Liver (tissue), 9 donors: ENCODE results near the gene TMEM45B. TPM values are rescaled to one million over a fixed set of nuclear protein-coding genes. Genes with fewer than 3 reads are reported as not detected.

Experiments
- DNase-seq: peaks from one replicate; pipeline ENCODE4 v3.0.0-alpha.2; 2017; ENCODE audit warnings: low spot score
- H3K27ac ChIP-seq, 2 donors: one replicate each; pipeline ENCODE4 v1.7.0; 2013; ENCODE audit warnings: inconsistent platforms in 2 of 2, low read length in 2 of 2, control low read depth in 1 of 2, low read depth in 1 of 2, mild to moderate bottlenecking in 1 of 2
- H3K27me3 ChIP-seq, 4 donors: one replicate each; pipeline versions ENCODE4 v1.6.1 to v1.7.0; 2013; ENCODE audit warnings: low read length in 3 of 4, inconsistent platforms in 1 of 4, mild to moderate bottlenecking in 1 of 4, moderate library complexity in 1 of 4; ENCODE audit not compliant: control insufficient read depth in 4 of 4, insufficient read depth in 4 of 4
- H3K36me3 ChIP-seq, 4 donors: one replicate each; pipeline versions ENCODE4 v1.6.1 to v1.7.0; 2013; ENCODE audit warnings: low read length in 3 of 4, mild to moderate bottlenecking in 3 of 4, low read depth in 1 of 4, moderate library complexity in 1 of 4; ENCODE audit not compliant: control insufficient read depth in 4 of 4, insufficient read depth in 3 of 4
- H3K4me1 ChIP-seq, 4 donors: one replicate each; pipeline versions ENCODE4 v1.6.1 to v1.7.0; 2013; ENCODE audit warnings: low read length in 3 of 4, mild to moderate bottlenecking in 3 of 4, moderate library complexity in 1 of 4; ENCODE audit not compliant: control insufficient read depth in 4 of 4, insufficient read depth in 4 of 4
- H3K4me3 ChIP-seq, 3 donors: one replicate each; pipeline versions ENCODE4 v1.6.1 to v1.7.0; 2013; ENCODE audit warnings: low read length in 3 of 3, control low read depth in 1 of 3, low read depth in 1 of 3, mild to moderate bottlenecking in 1 of 3
- H3K9ac ChIP-seq, 2 donors: one replicate each; pipeline ENCODE4 v1.7.0; 2013; ENCODE audit warnings: low read length in 2 of 2, mild to moderate bottlenecking in 2 of 2, moderate library complexity in 2 of 2, control low read depth in 1 of 2, low read depth in 1 of 2
- H3K9me3 ChIP-seq, 4 donors: one replicate each; pipeline versions ENCODE4 v1.6.1 to v1.7.0; 2013; ENCODE audit warnings: low read length in 3 of 4; ENCODE audit not compliant: control insufficient read depth in 4 of 4
- EGR1 ChIP-seq, 2 donors: IDR thresholded peaks; 2 replicates each; pipeline ENCODE4 v1.6.1; 2016 to 2018; ENCODE audit warnings: antibody characterized with exemption in 2 of 2, low read depth in 2 of 2
- FOXA1 ChIP-seq: IDR thresholded peaks from 2 replicates; pipeline ENCODE4 v1.6.1; 2016; ENCODE audit warnings: antibody characterized with exemption
- FOXA2 ChIP-seq: IDR thresholded peaks from 2 replicates; pipeline ENCODE4 v1.6.1; 2016; ENCODE audit warnings: antibody characterized with exemption
- GABPA ChIP-seq, 2 donors: IDR thresholded peaks in 1 of 2; conservative IDR thresholded peaks in 1 of 2; 2 replicates each; pipeline ENCODE4 v1.6.1; 2016; ENCODE audit warnings: antibody characterized with exemption in 2 of 2, mild to moderate bottlenecking in 1 of 2, moderate library complexity in 1 of 2
- HNF4G ChIP-seq: IDR thresholded peaks from 2 replicates; pipeline ENCODE4 v1.6.1; 2016; ENCODE audit warnings: antibody characterized with exemption
- JUND ChIP-seq, 2 donors: IDR thresholded peaks; 2 replicates each; pipeline ENCODE4 v1.6.1; 2016; ENCODE audit warnings: antibody characterized with exemption in 2 of 2
- NR2F2 ChIP-seq: IDR thresholded peaks from 2 replicates; pipeline ENCODE4 v1.6.1; 2016; ENCODE audit warnings: antibody characterized with exemption
- RAD21 ChIP-seq, 2 donors: IDR thresholded peaks; 2 replicates each; pipeline ENCODE4 v1.6.1; 2016; ENCODE audit warnings: antibody characterized with exemption in 2 of 2, mild to moderate bottlenecking in 2 of 2
- RXRA ChIP-seq, 2 donors: IDR thresholded peaks; 2 replicates each; pipeline ENCODE4 v1.6.1; 2017 to 2018; ENCODE audit warnings: antibody characterized with exemption in 2 of 2, mild to moderate bottlenecking in 1 of 2
- SP1 ChIP-seq: IDR thresholded peaks from 2 replicates; pipeline ENCODE4 v1.6.1; 2018; ENCODE audit warnings: antibody characterized with exemption, mild to moderate bottlenecking
- YY1 ChIP-seq: IDR thresholded peaks from 2 replicates; pipeline ENCODE4 v1.6.1; 2016; ENCODE audit warnings: antibody characterized with exemption, mild to moderate bottlenecking
- WGBS: extraction: QIAGEN DNeasy Blood & Tissue Kit; methylation state at CpG from one replicate; pipeline ENCODE4 v1.1.7; 2013; 5-methylcytosine and 5-hydroxymethylcytosine counted together
- polyA plus RNA-seq, 2 donors: library from polyadenylated mRNA; stranded (reverse) in 1 of 2; unstranded in 1 of 2; fragments of 200-250 nt in 1 of 2; fragments of >200 nt in 1 of 2; fragmentation: Nextera tagmentation in 1 of 2; extraction: Ambion mirVana in 1 of 2; gene quantifications; one replicate each; pipeline versions ENCODE4 v1.2.1 to v1.2.3, GENCODE V29; 2013 to 2015
- total RNA-seq, 2 donors: library from RNA; depleted of rRNA; stranded (reverse); fragments of >200 nt; gene quantifications; one replicate each; pipeline ENCODE4 v1.2.3, GENCODE V29; 2014
- TF ChIP-seq, protein P1 (sequence below): IDR thresholded peaks from 2 replicates; pipeline ENCODE4 v1.6.1; 2016; ENCODE audit warnings: antibody characterized with exemption, mild to moderate bottlenecking
- TF ChIP-seq, protein P2 (sequence below): IDR thresholded peaks from 2 replicates; pipeline ENCODE4 v1.6.1; 2016; ENCODE audit warnings: antibody characterized with exemption
- TF ChIP-seq, protein P3 (sequence below): fragments of 150-350 bp; IDR thresholded peaks from 2 replicates; pipeline ENCODE4 v1.5.1; 2017; ENCODE audit warnings: improper control_type of control experiment, low read depth, low read length; ENCODE audit not compliant: missing input control
- TF ChIP-seq, protein P4 (sequence below): IDR thresholded peaks from 2 replicates; pipeline ENCODE4 v1.6.1; 2016; ENCODE audit warnings: antibody characterized with exemption
- TF ChIP-seq, protein P5 (sequence below): IDR thresholded peaks from 2 replicates; pipeline ENCODE4 v1.6.1; 2016; ENCODE audit warnings: antibody characterized with exemption
- donor health status: healthy.
- donor health status: healthy.
- donor health status: healthy.
- donor health status: healthy.
- donor health status: healthy.

TMEM45B gene
- total and polyA plus RNA-seq, 4 donors = 5.5 to 23.7 (median 6.7) TPM

DNA sequence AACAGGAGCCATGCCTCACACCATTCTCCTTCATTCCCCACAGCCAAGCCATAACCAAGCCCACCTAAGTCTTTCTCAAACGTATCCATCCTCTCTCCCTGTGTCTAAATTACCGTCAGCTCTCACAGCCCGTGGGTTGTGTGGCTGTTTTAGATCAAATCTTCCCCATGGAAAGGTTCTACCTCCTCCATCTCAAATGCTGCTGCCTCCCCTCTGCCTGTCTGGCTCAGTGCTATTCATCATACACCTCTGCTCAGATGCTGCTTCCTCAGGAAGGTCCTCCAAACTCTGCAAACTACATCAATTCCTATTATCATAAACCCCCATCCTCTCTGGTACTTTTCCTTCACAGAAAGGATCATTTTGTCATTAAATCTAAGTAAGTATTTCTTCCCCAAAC, 64.7 kb downstream of the TMEM45B start:
- Histone ChIP-seq H3K4me1 (no peaks in the 10 kb centered on the region), H3K9ac (no peak overlapping the region), H3K27me3 (no peaks in the 10 kb centered on the region), H3K27ac (no peak overlapping the region), H3K9me3 (no peaks in the 10 kb centered on the region), H3K36me3 (peaks cover 14 to 98% (median 90%) of the 10 kb centered on the region in 4 donors), H3K4me3 (no peak overlapping the region)
- TF ChIP-seq FOXA1 (no peak), EGR1 (IDR thresholded peaks at IDR 0.05; ENCODE audit: low read depth in 2 of 2) (no peak)
- TF ChIP-seq, protein P1, sequence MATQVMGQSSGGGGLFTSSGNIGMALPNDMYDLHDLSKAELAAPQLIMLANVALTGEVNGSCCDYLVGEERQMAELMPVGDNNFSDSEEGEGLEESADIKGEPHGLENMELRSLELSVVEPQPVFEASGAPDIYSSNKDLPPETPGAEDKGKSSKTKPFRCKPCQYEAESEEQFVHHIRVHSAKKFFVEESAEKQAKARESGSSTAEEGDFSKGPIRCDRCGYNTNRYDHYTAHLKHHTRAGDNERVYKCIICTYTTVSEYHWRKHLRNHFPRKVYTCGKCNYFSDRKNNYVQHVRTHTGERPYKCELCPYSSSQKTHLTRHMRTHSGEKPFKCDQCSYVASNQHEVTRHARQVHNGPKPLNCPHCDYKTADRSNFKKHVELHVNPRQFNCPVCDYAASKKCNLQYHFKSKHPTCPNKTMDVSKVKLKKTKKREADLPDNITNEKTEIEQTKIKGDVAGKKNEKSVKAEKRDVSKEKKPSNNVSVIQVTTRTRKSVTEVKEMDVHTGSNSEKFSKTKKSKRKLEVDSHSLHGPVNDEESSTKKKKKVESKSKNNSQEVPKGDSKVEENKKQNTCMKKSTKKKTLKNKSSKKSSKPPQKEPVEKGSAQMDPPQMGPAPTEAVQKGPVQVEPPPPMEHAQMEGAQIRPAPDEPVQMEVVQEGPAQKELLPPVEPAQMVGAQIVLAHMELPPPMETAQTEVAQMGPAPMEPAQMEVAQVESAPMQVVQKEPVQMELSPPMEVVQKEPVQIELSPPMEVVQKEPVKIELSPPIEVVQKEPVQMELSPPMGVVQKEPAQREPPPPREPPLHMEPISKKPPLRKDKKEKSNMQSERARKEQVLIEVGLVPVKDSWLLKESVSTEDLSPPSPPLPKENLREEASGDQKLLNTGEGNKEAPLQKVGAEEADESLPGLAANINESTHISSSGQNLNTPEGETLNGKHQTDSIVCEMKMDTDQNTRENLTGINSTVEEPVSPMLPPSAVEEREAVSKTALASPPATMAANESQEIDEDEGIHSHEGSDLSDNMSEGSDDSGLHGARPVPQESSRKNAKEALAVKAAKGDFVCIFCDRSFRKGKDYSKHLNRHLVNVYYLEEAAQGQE = no peak
- DNase-seq = no peak
- WGBS = 93% methylated on average over 3 of the region's 3 CpGs

DNA sequence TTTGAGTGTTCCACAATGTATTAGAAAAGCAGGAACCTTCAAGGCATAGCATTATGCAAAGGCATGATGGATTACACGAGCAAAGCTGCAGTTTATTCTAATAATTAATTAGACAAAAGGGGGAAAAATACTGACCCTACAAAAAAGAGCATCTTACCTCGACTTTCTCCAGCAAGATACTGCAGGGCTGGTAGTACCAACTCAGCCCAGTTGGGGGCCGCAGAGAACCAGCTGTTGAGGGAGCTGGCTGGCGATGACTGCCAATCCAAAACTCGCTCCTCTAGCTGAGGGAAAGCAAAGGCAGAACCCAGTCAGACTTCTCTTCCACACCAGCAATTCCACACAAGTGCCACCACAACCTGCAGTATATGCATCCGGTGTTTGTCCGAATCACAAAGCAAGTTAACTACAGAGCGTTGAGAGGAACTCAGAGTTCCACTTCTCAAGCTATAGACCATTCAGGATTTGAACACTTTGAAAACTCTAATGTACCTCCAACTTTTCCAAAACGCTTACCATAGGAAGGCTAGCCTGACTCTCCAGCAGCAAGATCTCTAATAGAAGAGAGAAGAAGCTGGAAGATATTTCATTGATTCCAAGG, 66.0 kb downstream of the TMEM45B start:
- WGBS = 77% methylated on average over 9 of the region's 9 CpGs
- Histone ChIP-seq H3K9ac (no peak overlapping the region), H3K4me3 (no peak overlapping the region), H3K4me1 (no peaks in the 10 kb centered on the region), H3K27ac (no peak overlapping the region), H3K9me3 (no peaks in the 10 kb centered on the region), H3K36me3 (peaks cover 10 to 98% (median 92%) of the 10 kb centered on the region in 4 donors), H3K27me3 (no peaks in the 10 kb centered on the region)
- DNase-seq = peak; percentile 41
- TF ChIP-seq RAD21 (IDR thresholded peaks at IDR 0.05) (peak; percentile 63 to 71), EGR1 (IDR thresholded peaks at IDR 0.05; ENCODE audit: low read depth in 2 of 2) (no peak), JUND (IDR thresholded peaks at IDR 0.05) (no peak), SP1 (no peak), GABPA (IDR thresholded peaks at IDR 0.05 in 1 of 2, conservative IDR thresholded peaks at IDR 0.05 in 1 of 2) (no peak)
- TF ChIP-seq, protein P2, sequence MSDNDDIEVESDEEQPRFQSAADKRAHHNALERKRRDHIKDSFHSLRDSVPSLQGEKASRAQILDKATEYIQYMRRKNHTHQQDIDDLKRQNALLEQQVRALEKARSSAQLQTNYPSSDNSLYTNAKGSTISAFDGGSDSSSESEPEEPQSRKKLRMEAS = no peak
- TF ChIP-seq, protein P3, sequence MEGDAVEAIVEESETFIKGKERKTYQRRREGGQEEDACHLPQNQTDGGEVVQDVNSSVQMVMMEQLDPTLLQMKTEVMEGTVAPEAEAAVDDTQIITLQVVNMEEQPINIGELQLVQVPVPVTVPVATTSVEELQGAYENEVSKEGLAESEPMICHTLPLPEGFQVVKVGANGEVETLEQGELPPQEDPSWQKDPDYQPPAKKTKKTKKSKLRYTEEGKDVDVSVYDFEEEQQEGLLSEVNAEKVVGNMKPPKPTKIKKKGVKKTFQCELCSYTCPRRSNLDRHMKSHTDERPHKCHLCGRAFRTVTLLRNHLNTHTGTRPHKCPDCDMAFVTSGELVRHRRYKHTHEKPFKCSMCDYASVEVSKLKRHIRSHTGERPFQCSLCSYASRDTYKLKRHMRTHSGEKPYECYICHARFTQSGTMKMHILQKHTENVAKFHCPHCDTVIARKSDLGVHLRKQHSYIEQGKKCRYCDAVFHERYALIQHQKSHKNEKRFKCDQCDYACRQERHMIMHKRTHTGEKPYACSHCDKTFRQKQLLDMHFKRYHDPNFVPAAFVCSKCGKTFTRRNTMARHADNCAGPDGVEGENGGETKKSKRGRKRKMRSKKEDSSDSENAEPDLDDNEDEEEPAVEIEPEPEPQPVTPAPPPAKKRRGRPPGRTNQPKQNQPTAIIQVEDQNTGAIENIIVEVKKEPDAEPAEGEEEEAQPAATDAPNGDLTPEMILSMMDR = peak; percentile 50

DNA sequence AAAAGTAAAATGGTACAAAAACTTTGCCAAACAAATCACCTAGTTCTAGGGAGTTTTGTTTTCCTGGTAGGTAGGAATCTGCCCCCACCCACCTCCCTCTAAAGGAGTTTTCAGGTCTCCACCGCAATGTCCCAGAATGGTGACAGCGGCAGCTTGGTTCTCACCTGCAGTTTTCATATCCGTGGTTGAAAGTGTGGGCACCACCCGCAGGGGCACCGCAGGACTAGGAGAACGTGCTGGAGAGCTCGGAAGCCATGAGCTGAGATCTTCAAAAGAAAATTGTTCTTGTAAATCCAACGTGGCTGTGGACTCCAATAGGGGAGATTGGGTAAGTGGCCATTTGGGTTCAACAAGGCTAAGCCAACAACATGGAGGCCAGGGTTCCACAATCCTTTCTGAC, 68.9 kb downstream of the TMEM45B start:
- H3K9ac ChIP-seq = no peak overlapping the region
- no peaks in the 10 kb centered on the region for H3K4me1 ChIP-seq
- H3K36me3 ChIP-seq = peaks cover 7 to 88% (median 80%) of the 10 kb centered on the region in 4 donors
- no peak for TF ChIP-seq HNF4G
- TF ChIP-seq, protein P4, sequence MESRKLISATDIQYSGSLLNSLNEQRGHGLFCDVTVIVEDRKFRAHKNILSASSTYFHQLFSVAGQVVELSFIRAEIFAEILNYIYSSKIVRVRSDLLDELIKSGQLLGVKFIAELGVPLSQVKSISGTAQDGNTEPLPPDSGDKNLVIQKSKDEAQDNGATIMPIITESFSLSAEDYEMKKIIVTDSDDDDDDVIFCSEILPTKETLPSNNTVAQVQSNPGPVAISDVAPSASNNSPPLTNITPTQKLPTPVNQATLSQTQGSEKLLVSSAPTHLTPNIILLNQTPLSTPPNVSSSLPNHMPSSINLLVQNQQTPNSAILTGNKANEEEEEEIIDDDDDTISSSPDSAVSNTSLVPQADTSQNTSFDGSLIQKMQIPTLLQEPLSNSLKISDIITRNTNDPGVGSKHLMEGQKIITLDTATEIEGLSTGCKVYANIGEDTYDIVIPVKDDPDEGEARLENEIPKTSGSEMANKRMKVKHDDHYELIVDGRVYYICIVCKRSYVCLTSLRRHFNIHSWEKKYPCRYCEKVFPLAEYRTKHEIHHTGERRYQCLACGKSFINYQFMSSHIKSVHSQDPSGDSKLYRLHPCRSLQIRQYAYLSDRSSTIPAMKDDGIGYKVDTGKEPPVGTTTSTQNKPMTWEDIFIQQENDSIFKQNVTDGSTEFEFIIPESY = no peak
- no peak for TF ChIP-seq JUND (IDR thresholded peaks at IDR 0.05)
- no peak for TF ChIP-seq RAD21 (IDR thresholded peaks at IDR 0.05)
- no peak for TF ChIP-seq FOXA2
- TF ChIP-seq YY1 = no peak
- TF ChIP-seq RXRA (IDR thresholded peaks at IDR 0.05) = no peak
- no peak for TF ChIP-seq NR2F2
- TF ChIP-seq, protein P5, sequence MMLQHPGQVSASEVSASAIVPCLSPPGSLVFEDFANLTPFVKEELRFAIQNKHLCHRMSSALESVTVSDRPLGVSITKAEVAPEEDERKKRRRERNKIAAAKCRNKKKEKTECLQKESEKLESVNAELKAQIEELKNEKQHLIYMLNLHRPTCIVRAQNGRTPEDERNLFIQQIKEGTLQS = no peak
- TF ChIP-seq GABPA (IDR thresholded peaks at IDR 0.05 in 1 of 2, conservative IDR thresholded peaks at IDR 0.05 in 1 of 2) = no peak
- H3K9me3 ChIP-seq = no peaks in the 10 kb centered on the region
- H3K27me3 ChIP-seq = no peaks in the 10 kb centered on the region
- H3K4me3 ChIP-seq = no peak overlapping the region
- no peak for DNase-seq
- 94% methylated on average over 8 of the region's 8 CpGs for WGBS
- H3K27ac ChIP-seq = no peak overlapping the region
